GM12878 (cell line): ENCODE measurements around the gene RAB3GAP1. TPM values are rescaled to one million over a fixed set of nuclear protein-coding genes. Genes with fewer than 3 reads are reported as not detected.

Source experiments
- ATAC-seq: fragments of 200-7000 bp; cut with Tn5 transposase; 3 replicates; pipeline ENCODE4 v1.9.1; 2020; ENCODE audit warnings: mild to moderate bottlenecking, moderate library complexity
- BruUV-seq: library from RNA; stranded (reverse); fragments of 400-500 nt; replicated peaks from 2 replicates; lab custom pipeline; 2021; lab: Mats Ljungman, UMichigan
- CTCF ChIA-PET: fragments of 300-600 bp; sonication (Branson Sonifier 250); formaldehyde crosslinking; extraction: SDS; loops from one replicate; lab custom pipeline; 2021; ENCODE audit warnings: inconsistent platforms; lab: Yijun Ruan, JAX
- POLR2A ChIA-PET: fragments of 350-600 bp; formaldehyde crosslinking; extraction: SDS; loops from one replicate; lab custom pipeline; 2021; ENCODE audit warnings: inconsistent platforms; lab: Charles Lee
- RAD21 ChIA-PET: fragments of 300-600 bp; sonication (Branson Sonifier 250); formaldehyde crosslinking; loops from one replicate; lab custom pipeline; 2023; ENCODE audit warnings: antibody characterized with exemption; ENCODE audit not compliant: unreplicated experiment; lab: Charles Lee
- SMC1A ChIA-PET: fragments of 300-600 bp; sonication (Branson Sonifier 250); formaldehyde crosslinking; loops from one replicate; lab custom pipeline; 2023; ENCODE audit not compliant: unreplicated experiment, uncharacterized antibody; lab: Charles Lee
- DNase-seq: peaks from one replicate; pipeline ENCODE4 v3.0.0-alpha.2; 2011; ENCODE audit warnings: low read depth, low spot score
- FAIRE-seq: peaks from 3 replicates; lab custom pipeline; 2011; peaks lifted over from hg19 to GRCh38; lab: Jason Lieb, UNC
- H2AFZ ChIP-seq: 2 replicates; pipeline ENCODE4 v1.6.0; 2011; ENCODE audit warnings: low read depth, low read length, control low read depth; ENCODE audit not compliant: control insufficient read depth
- H3K27ac ChIP-seq: 2 replicates; pipeline ENCODE4 v1.5.1; 2011; ENCODE audit warnings: control low read depth; ENCODE audit not compliant: control insufficient read depth, insufficient read depth
- H3K27me3 ChIP-seq, 2 experiments: replicated peaks in 1 of 2; 2 replicates each; pipeline versions ENCODE4 v1.6.0 to v1.6.1; 2011; ENCODE audit warnings: low read length in 1 of 2; ENCODE audit not compliant: control insufficient read depth in 2 of 2, insufficient read depth in 2 of 2
- H3K36me3 ChIP-seq, 2 experiments: 2 replicates each; pipeline ENCODE4 v1.5.1; 2011; ENCODE audit warnings: low read length in 1 of 2; ENCODE audit not compliant: control insufficient read depth in 2 of 2, insufficient read depth in 2 of 2
- H3K4me1 ChIP-seq: 2 replicates; pipeline ENCODE4 v1.6.1; 2011; ENCODE audit warnings: mild to moderate bottlenecking, low read length, moderate library complexity, mixed read lengths; ENCODE audit not compliant: control insufficient read depth, insufficient read depth
- H3K4me2 ChIP-seq: 2 replicates; pipeline ENCODE4 v1.6.0; 2011; ENCODE audit warnings: control low read depth; ENCODE audit not compliant: control insufficient read depth, insufficient read depth
- H3K4me3 ChIP-seq: fragments of 200-600 bp; sonication (generic); 2 replicates; pipeline ENCODE4 v1.5.1; 2016
- H3K79me2 ChIP-seq: 2 replicates; pipeline ENCODE4 v1.6.0; 2011; ENCODE audit warnings: low read length; ENCODE audit not compliant: control insufficient read depth, insufficient read depth
- H3K9ac ChIP-seq: 2 replicates; pipeline ENCODE4 v1.8.0; 2011; ENCODE audit warnings: low read length, control low read depth, mixed read lengths; ENCODE audit not compliant: control insufficient read depth, insufficient read depth
- H3K9me3 ChIP-seq: replicated peaks from 3 replicates; pipeline ENCODE4 v1.5.1; 2011; ENCODE audit warnings: mild to moderate bottlenecking, low read length; ENCODE audit not compliant: control insufficient read depth, insufficient read depth
- H4K20me1 ChIP-seq: 2 replicates; pipeline ENCODE4 v1.6.0; 2011; ENCODE audit not compliant: control insufficient read depth, insufficient read depth
- CBX3 ChIP-seq: fragments of 200-600 bp; sonication (generic); IDR thresholded peaks from 2 replicates; pipeline ENCODE4 v1.6.1; 2016; ENCODE audit warnings: low read depth, borderline replicate concordance
- CBX5 ChIP-seq: sonication (generic); IDR thresholded peaks from 2 replicates; pipeline ENCODE4 v1.6.1; 2016; ENCODE audit warnings: low read depth, moderate library complexity, mild to moderate bottlenecking, inconsistent platforms
- CHD1 ChIP-seq: IDR thresholded peaks from 2 replicates; pipeline ENCODE4 v1.6.1; 2012; ENCODE audit warnings: low read depth, low read length, improper control_type of control experiment
- EGR1 ChIP-seq, 2 experiments: IDR thresholded peaks; 1 replicate in 1 of 2; 2 replicates in 1 of 2; pipeline ENCODE4 v1.6.1; 2011 to 2012; ENCODE audit warnings: low read depth in 2 of 2, low read length in 2 of 2, borderline replicate concordance in 1 of 2, mild to moderate bottlenecking in 1 of 2, moderate library complexity in 1 of 2
- FOXK2 ChIP-seq: fragments of 450-650 bp; IDR thresholded peaks from 2 replicates; pipeline ENCODE4 v1.6.1; 2017; ENCODE audit warnings: mild to moderate bottlenecking, moderate library complexity
- IKZF2 ChIP-seq, 2 experiments: fragments of 450-650 bp; IDR thresholded peaks; 2 replicates each; pipeline ENCODE4 v1.6.1; 2017; ENCODE audit warnings: mild to moderate bottlenecking in 2 of 2, moderate library complexity in 2 of 2
- KLF5 ChIP-seq: fragments of 450-650 bp; IDR thresholded peaks from 2 replicates; pipeline ENCODE4 v1.6.1; 2014; ENCODE audit warnings: mild to moderate bottlenecking; ENCODE audit not compliant: partially characterized antibody
- NBN ChIP-seq: fragments of 450-650 bp; IDR thresholded peaks from 2 replicates; pipeline ENCODE4 v1.6.1; 2016
- NR2C1 ChIP-seq: fragments of 450-650 bp; IDR thresholded peaks from 2 replicates; pipeline ENCODE4 v1.6.1; 2017; ENCODE audit warnings: antibody characterized with exemption, mild to moderate bottlenecking, moderate library complexity
- NRF1 ChIP-seq: conservative IDR thresholded peaks from 2 replicates; pipeline ENCODE4 v1.6.1; 2011; ENCODE audit warnings: mild to moderate bottlenecking, low read depth, low read length, improper control_type of control experiment
- POU2F2 ChIP-seq: IDR thresholded peaks from 3 replicates; pipeline ENCODE4 v1.6.1; 2011; ENCODE audit warnings: low read depth, mild to moderate bottlenecking, low read length, borderline replicate concordance
- RB1 ChIP-seq: fragments of 450-650 bp; formaldehyde crosslinking; IDR thresholded peaks from 2 replicates; pipeline ENCODE4 v1.6.1; 2017; ENCODE audit warnings: mild to moderate bottlenecking, borderline replicate concordance
- SP1 ChIP-seq: IDR thresholded peaks from one replicate; pipeline ENCODE4 v1.6.1; 2011; ENCODE audit warnings: low read depth, low read length
- TBL1XR1 ChIP-seq: IDR thresholded peaks from 2 replicates; pipeline ENCODE4 v1.6.1; 2012; ENCODE audit warnings: low read depth, low read length, improper control_type of control experiment
- ZNF207 ChIP-seq: fragments of 450-650 bp; IDR thresholded peaks from 2 replicates; pipeline ENCODE4 v1.6.1; 2014; ENCODE audit warnings: antibody characterized with exemption, mild to moderate bottlenecking, borderline replicate concordance
- ZNF24 ChIP-seq: fragments of 450-650 bp; IDR thresholded peaks from 2 replicates; pipeline ENCODE4 v1.6.1; 2017; ENCODE audit warnings: antibody characterized with exemption, mild to moderate bottlenecking
- WGBS: methylation state at CpG from one replicate; pipeline ENCODE4 v1.1.6; 2016; ENCODE audit warnings: low lambda C conversion rate; ENCODE audit not compliant: insufficient replicate concordance, insufficient coverage; ENCODE audit errors: missing lambda C conversion rate; 5-methylcytosine and 5-hydroxymethylcytosine counted together
- in situ Hi-C: fragments of 300-500 bp; cut with MboI; formaldehyde crosslinking; loops from 9 replicates; pipeline ENCODE4 v1.14.3; 2018; ENCODE audit warnings: mixed read lengths
- intact Hi-C: fragments of 100-400 bp; cut with micrococcal nuclease; formaldehyde crosslinking; loops from one replicate; pipeline ENCODE4 v1.14.2; 2022; ENCODE audit not compliant: unreplicated experiment
- polyA plus RNA-seq, 11 experiments: library from polyadenylated mRNA; depleted of rRNA in 4 of 11; unstranded in 6 of 11; stranded (reverse) in 5 of 11; fragments of >200 nt; fragmentation: Nextera tagmentation in 4 of 11; fragmentation: Illumina TruSeq in 1 of 11; extraction: Ambion mirVana in 4 of 11; extraction: Trizol in 1 of 11; gene quantifications; 1 replicate in 1 of 11; 2 replicates in 10 of 11; pipeline versions ENCODE4 v1.2.1 to v1.2.3, GENCODE V29; 2011 to 2016; ENCODE audit warnings: inconsistent platforms in 2 of 11, missing spikeins in 2 of 11, low read depth in 1 of 11
- total RNA-seq, 4 experiments: library from RNA; depleted of rRNA in 3 of 4; stranded (reverse); fragments of >200 nt in 3 of 4; fragmentation: Illumina TruSeq in 1 of 4; extraction: Trizol in 1 of 4; gene quantifications; 2 replicates each; pipeline versions ENCODE4 v1.2.1 to v1.2.3, GENCODE V29; 2013 to 2021
- TF ChIP-seq, protein P1 (sequence below): IDR thresholded peaks from 2 replicates; pipeline ENCODE4 v1.6.1; 2011; ENCODE audit warnings: mild to moderate bottlenecking, low read depth, low read length, moderate library complexity; ENCODE audit not compliant: insufficient replicate concordance
- TF ChIP-seq, protein P2 (sequence below): IDR thresholded peaks from 2 replicates; pipeline ENCODE4 v1.6.1; 2011; ENCODE audit warnings: borderline replicate concordance, low read depth, mild to moderate bottlenecking, moderate library complexity, mixed read lengths, low read length; ENCODE audit not compliant: insufficient read depth; ENCODE audit errors: extremely low read length

The RAB3GAP1 gene
- total and polyA plus RNA-seq, 10 of the 15 experiments (the other 5 are each of a cell fraction or from before 2014, with no cell fraction given) = 13.7 to 36.9 (median 21.0) TPM

DNA sequence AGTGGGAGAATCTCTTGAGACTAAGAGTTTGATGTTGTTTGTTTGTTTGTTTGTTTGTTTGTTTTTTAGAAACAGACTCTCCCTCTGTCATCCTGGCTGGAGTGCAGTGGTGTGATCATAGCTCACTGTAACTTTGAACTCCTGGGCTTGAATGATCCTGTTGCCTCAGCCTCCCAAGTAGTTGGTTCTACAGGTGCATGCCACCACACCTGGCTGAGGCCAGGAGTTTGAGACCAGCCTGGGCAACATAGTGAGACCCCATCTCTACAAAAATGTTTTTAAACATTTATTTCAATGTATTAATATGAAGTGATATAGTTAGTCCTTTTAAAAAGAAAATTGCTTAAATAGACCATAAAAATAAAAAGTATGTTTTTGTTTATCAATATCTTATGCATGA is 40.5 kb upstream of the RAB3GAP1 start:
- Histone ChIP-seq H3K27ac (no peak overlapping the region), H3K4me3 (no peak overlapping the region), H3K9ac (no peak overlapping the region), H3K9me3 (no peaks in the 10 kb centered on the region; the same call in 2 of the 3 replicates), H3K4me1 (no peaks in the 10 kb centered on the region), H3K79me2 (no peaks in the 10 kb centered on the region), H3K36me3 (no peaks in the 10 kb centered on the region), H3K27me3 (no peaks in the 10 kb centered on the region; a peak in 1 of 4 replicates), H4K20me1 (no peaks in the 10 kb centered on the region), H2AFZ (no peak overlapping the region), H3K4me2 (no peak overlapping the region)
- in situ Hi-C loops = no loop called here
- ATAC-seq (no peak), DNase-seq (no peak), FAIRE-seq (no peak)
- intact Hi-C loops = no loop called here
- no TSS peak for BruUV-seq
- ChIA-PET POLR2A (no interaction called here), RAD21 (no interaction called here), CTCF (interaction anchor here (2.6 kb wide), 1 partner anchor 699 kb away, joined by 11 read pairs; no protein-coding TSS in a partner anchor), SMC1A (no interaction called here)
- TF ChIP-seq NRF1 (no peak), CHD1 (no peak)

DNA sequence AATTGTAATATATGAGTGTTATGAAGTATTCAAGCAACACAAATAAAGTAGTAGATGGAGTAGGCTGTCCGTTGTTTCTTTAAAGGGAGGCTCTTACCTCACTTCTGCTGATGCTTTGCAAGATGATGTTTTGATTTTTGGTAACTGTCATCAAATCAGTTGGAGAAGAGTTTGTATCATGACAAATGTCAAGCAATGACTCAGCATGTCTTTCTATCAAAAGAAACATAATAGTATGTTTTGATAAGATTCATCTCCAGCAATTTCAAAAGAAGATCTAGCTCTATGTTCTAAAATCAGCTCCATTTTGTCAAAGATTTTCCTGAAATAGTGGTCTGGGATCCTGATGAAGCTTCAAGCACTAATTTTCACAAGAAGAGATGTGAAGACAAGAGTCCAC is 30.5 kb upstream of the RAB3GAP1 start:
- 88% methylated on average over 1 of the region's 1 CpG for WGBS
- POLR2A ChIA-PET = no interaction called here
- ATAC-seq (no peak), FAIRE-seq (no peak), DNase-seq (no peak)
- no peaks in the 10 kb centered on the region for H3K36me3 ChIP-seq
- no peaks in the 10 kb centered on the region for H3K79me2 ChIP-seq
- in situ Hi-C loops = no loop called here
- no peak overlapping the region for H2AFZ ChIP-seq
- no peak for TF ChIP-seq CBX5
- TF ChIP-seq POU2F2 = no peak
- TF ChIP-seq NR2C1 = no peak
- TF ChIP-seq, protein P1, sequence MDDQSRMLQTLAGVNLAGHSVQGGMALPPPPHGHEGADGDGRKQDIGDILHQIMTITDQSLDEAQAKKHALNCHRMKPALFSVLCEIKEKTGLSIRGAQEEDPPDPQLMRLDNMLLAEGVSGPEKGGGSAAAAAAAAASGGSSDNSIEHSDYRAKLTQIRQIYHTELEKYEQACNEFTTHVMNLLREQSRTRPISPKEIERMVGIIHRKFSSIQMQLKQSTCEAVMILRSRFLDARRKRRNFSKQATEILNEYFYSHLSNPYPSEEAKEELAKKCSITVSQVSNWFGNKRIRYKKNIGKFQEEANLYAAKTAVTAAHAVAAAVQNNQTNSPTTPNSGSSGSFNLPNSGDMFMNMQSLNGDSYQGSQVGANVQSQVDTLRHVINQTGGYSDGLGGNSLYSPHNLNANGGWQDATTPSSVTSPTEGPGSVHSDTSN = no peak
- TF ChIP-seq ZNF207 = no peak
- TF ChIP-seq, protein P2, sequence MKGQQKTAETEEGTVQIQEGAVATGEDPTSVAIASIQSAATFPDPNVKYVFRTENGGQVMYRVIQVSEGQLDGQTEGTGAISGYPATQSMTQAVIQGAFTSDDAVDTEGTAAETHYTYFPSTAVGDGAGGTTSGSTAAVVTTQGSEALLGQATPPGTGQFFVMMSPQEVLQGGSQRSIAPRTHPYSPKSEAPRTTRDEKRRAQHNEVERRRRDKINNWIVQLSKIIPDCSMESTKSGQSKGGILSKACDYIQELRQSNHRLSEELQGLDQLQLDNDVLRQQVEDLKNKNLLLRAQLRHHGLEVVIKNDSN = no peak
- TF ChIP-seq ZNF24 = no peak
- no peak for TF ChIP-seq IKZF2 (IDR thresholded peaks at IDR 0.05)
- TF ChIP-seq KLF5 = no peak
- TF ChIP-seq EGR1 (IDR thresholded peaks at IDR 0.05; ENCODE audit: borderline replicate concordance in 1 of 2, low read depth in 2 of 2, low read length in 2 of 2) = no peak
- TF ChIP-seq CHD1 = no peak
- no peak for TF ChIP-seq FOXK2
- TF ChIP-seq CBX3 = no peak
- no peak for TF ChIP-seq NBN
- TF ChIP-seq RB1 = no peak
- no peak for TF ChIP-seq SP1
- no peak for TF ChIP-seq TBL1XR1
- H3K4me3 ChIP-seq = no peak overlapping the region
- no peaks in the 10 kb centered on the region for H4K20me1 ChIP-seq
- RAD21 ChIA-PET = no interaction called here
- no peak overlapping the region for H3K9ac ChIP-seq
- no peak overlapping the region for H3K27ac ChIP-seq
- no peaks in the 10 kb centered on the region for H3K4me1 ChIP-seq
- CTCF ChIA-PET = interaction anchor here (1.1 to 1.8 kb wide), 2 partner anchors 17 to 20 kb away, joined by 4 to 7 read pairs; no protein-coding TSS in a partner anchor
- no peaks in the 10 kb centered on the region for H3K27me3 ChIP-seq
- no peaks in the 10 kb centered on the region; the same call in 2 of the 3 replicates for H3K9me3 ChIP-seq
- intact Hi-C loops = no loop called here
- BruUV-seq = no TSS peak
- H3K4me2 ChIP-seq = no peak overlapping the region
- SMC1A ChIA-PET = interaction anchor here (1.6 kb wide), 1 partner anchor 16 kb away, joined by 4 read pairs; no protein-coding TSS in a partner anchor
